DMS114 treated with DMSO at 0.1 percent for 48 hours (cell line): ENCODE data around the gene ZNF548.

Experiments used
- DNase-seq: peaks from one replicate; lab custom pipeline; 2025; ENCODE audit not compliant: unreplicated experiment; lab: John Stamatoyannopoulos, UW

The ZNF548 gene

DNA sequence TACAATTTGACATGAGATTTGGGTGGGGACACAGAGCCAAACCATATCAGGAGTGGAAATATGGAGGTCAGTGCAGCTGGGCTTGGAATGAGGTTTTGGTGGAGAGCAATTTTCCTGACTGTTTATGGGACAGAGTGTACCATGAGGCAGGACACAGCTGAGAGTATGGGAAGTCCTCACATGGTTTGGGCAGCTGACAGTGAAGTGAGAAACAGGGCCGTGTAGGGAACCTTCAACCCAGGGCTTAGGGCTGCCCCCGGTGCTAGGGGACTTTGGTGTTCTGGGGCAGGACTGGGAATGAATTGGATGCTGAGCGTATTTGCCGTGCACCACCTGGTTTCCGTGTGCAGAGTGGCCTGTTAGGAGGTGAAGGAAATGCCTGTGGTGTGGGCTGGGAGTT lies 6.1 kb downstream of the ZNF548 start:
- DNase-seq = no peak

- DNase-seq = no peak
Observed at GRCh38 chr19:57398868-57399267, 9.2 kb downstream of the ZNF548 start.

GRCh38 chr19:57403737-57404563 lies 14.3 kb downstream of the ZNF548 start:
- no peak for DNase-seq

DNA sequence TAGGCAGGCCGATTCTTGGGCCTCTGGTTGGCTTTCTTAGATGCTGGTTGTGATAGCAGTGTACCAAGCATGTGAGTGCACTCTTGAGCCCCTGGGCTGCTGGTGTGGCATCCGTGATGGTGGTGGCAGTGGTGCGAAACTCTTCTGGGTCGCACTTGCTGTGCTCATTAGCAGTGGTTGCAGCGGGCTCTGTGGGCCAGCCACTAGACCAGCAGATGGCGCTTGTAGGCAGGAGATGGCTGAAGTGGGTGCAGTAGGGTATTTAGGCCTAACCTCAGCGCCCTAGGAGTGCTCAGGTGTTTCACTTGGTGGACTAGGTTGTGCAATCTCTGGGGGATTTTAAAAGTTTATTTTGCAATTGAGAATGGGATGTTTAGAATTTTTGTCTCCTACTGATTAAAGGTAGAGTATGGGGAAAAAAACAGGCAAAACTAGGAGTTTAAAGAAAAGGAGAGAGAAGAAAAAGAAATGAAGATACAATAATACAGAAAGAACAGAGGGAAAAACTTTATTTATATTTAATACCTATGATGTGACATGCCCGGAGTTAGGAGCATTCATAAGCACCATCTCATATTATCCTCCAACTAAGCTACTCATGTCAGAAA lies 17.0 kb downstream of the ZNF548 start:
- DNase-seq = peak; percentile 15

DNA sequence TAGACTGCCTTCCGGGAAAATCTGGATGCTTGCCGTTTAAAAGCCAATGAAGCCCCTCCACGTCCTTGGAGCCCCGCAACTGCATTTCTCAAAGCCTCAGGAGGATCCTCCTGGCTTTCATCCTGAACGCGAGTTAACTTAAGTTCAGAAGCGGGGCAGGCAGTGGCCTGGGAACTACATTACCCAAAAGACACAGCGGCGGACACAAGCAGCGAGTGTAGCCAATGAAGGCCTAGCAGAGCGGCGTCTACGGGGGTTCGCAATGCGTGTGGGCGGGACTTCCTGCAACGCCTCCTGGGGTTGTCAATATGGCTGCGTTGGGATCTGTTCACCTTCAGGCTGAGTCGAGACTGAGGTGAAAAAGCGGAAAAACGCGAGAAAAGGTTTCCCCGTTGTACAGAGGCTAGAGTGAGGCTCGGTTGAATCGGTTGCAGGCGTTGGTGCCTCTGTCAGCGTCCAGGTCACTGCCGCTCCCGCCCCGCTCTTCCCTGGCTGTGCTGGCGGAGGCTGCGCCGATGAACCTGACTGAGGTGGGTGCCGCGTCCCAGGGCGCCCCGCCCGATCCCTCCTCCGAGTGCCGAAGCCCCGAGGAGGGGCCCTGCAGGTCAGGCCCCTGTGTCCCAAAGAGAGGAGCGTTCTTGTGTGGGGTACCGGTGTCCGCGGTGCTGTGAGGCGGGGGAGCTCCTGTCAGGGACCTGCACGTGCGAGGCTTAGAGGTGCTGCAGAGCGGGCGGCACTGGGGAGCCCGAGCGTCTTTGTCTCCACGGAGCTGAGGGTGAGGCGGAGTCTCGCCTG lies 21.4 kb downstream of the ZNF548 start, which contains the start of gene ZNF17:
TSS of gene ZNF17 (plus strand) at position 285 of the 795 bp plus-strand sequence. CDS start 2,455 bp downstream, outside the sequence.
- DNase-seq = peak; percentile 96

DNA sequence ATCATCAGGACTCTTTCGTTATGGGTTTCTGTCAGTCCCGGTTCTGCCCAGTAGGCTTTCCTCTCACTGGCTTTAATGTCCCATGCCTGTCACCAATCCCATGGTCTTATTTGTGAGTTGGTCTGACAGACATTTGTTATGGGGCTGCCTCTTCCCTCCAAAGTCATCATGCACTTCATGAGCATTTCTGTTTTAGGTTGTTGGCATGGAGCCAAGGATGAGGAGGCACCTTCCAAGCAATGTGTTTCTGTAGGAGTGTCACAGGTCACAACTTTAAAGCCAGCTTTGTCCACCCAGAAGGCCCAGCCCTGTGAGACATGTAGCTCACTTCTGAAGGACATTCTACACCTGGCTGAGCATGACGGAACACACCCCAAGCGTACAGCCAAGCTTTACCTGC lies 29.8 kb downstream of the ZNF548 start:
- DNase-seq = no peak

DNA sequence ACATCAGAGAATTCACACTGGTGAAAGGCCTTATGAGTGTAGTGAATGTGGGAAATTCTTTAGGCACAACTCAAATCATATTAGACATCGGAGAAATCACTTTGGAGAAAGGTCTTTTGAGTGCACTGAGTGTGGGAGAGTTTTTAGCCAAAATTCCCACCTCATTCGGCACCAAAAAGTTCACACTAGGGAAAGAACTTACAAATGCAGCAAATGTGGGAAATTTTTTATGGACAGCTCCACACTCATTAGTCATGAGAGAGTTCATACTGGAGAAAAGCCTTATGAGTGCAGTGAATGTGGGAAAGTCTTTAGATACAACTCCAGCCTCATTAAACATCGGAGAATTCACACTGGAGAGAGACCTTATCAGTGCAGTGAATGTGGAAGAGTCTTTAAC lies 31.4 kb downstream of the ZNF548 start:
- DNase-seq = no peak

DNA sequence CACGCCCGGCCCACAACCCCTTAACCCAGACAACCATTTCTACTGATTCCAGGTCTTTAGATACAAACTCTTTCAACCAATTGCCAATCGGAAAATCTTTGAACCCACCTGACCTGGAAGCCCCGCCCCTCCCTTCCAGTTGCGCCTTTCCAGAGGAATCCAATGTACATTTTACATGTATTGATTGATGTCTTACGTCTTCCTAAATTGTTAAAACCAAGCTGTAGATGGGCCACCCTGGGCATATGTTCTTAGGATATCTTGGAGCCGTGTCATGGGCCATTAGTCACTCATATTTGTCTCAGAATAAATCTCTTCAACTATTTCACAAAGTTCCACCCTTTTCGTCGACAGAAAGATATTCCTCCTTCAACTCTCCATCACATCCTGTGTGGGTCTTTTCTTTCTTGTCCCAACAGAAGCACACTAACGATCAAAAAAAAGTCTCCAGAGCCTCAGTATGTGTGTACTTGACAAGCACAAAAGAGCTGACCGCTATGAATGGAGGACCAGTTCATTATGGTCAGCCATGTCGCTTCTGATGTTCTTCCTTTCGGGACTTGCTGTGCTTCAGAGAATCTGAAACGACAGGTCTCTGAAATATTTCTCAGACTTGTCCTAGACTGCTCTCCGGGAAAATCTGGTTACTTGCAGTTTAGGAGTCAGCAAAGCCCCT lies 44.9 kb downstream of the ZNF548 start:
- no peak for DNase-seq

DNA sequence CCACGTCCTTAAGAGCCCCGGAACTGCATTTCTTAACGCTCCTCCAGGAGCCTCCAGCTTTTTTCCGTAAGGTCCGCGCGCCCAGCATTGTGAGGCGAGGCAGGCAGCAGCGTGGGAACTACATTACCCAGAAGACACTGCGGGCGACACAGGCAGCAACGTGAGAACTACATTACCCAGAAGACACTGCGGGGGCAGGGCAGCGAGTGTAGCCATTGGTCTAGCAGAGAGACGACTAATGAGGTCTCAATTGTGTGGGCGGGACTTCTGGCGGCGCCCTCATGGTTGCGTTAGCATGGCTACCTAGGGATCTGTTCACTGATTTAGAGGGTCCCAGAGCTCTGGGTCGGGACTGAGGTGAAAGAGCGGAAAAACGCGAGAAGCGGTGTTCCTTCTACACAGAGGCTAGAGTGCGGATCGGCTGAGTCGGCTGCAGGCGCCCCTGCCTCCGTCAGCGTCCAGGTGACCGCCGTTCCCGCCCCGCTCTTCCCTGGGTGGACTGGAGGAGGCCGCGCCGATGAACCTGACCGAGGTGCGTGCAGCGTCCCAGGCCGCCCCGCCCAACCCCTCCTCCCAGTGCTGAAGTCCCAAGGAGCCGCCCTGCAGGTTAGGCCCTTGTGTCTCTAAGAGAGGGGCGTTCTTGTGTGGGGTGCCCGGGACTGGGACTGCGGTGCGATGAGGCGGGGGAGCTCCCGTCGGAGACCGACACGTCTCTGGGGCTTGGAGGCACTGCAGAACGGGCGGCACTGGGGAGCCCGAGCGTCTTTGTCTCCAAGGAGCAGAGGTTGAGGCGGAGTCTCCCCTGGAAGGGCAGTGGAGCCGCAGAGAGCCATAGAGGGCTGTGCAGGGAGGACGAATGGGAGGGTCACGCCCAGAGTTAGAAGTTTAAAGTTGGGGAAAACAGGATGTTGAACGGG lies 45.7 kb downstream of the ZNF548 start, which contains the start of gene ZNF749:
TSS of gene ZNF749 (plus strand) at position 264 of the 917 bp plus-strand sequence. CDS start at position 518, 254 bp downstream.
- DNase-seq = peak; percentile 99

DNA sequence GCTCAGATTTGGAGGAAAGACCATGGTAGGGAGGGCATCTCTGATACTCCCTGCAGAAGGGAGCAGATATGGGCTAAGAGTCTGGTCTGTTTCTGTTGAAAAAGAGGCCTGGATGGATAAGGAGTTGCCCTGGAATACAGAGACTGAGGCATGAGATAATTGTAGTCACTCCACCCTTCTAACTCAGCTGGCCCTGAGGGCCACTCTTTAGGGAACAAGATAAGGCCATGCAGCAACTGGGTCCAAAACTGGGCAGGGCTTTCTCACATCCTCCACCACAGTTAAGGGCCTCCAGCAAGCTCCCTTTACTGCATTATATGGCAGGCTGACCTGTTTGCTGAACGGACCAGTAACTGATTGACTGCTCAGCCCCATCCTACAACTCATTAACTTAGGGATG lies 46.8 kb downstream of the ZNF548 start:
- no peak for DNase-seq

DNA sequence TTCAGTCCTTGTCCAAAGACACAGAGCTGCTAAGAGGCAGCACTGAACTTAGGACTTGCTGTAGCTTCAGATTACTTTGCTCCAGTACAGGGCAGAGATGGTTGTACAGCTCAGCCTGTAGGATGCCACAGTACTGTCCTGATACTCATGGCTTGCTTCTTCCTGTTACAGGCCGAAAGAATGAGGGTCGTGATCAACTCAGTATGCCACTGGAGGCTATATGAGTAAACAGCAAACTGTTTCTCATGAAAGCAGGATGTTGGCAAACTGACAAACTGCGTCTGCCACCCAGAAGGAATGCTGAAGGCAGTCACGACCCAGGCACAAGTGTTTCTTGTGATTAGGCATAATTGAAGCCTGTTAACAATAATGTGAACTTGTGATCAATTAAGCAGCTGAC lies 48.3 kb downstream of the ZNF548 start:
- DNase-seq = no peak

GRCh38 chr19:57438925-57439324 lies 49.3 kb downstream of the ZNF548 start:
- no peak for DNase-seq

DNA sequence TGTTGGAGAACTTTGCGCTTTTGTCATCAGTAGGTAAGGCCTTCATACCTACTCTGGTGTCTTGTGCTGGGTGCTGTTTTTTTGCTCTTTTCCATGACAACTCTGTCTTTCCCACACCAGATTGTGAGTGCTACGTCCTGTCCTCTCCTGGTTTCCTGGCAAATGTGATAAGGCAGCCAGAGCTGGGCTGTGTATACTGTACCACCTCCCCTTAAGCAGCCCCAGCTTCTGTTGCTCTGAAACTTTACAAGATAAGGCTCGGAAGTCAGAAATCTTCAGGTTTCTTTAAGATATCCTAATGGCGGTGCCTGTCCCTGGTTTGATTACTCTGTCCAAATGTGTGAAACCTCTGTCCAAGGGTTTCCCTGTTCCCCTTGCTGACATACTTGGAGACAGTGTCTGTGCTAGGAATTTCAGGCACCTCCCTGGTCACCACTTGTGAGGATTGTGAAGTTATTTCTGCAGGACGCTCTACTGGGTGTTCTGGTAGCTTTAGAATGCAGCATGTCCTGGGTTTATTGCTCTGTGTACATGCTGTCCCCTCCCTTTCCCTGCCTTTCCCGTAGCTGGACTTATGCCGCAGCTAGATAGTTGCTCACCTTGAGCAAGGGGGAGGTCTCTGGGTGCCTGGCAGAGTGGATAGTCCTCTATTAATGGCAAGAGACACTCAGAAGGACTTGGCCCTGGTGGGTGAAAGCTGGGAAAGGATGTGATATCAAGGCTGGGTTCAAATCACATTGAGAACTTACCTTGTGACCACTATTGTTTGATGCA lies 52.5 kb downstream of the ZNF548 start:
- DNase-seq = no peak

DNA sequence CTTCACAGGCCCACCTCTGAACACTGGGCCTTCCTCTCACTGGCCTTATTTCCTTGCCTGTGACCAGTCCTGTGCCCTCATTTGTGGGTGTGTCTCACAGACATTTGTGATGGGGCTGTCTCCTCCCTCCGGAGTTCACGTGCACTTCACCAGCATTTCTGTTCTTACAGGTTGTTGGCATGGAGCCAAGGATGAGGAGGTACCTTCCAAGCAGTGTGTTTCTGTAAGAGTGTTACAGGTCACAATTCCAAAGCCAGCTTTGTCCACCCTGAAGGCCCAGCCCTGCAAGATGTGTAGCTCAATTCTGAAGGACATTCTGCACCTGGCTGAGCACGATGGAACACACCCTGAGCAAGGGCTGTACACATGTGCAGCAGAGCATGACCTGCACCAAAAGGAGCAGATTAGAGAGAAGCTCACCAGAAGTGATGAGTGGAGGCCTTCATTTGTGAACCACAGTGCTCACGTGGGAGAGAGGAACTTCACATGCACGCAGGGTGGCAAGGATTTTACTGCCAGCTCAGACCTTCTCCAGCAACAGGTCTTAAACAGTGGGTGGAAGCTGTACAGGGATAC lies 53.6 kb downstream of the ZNF548 start:
- DNase-seq = no peak

- DNase-seq = no peak
Observed at GRCh38 chr19:57452307-57452706, 62.7 kb downstream of the ZNF548 start.
